HUDEP-2 (cell line): Measurements from ENCODE around the gene CD180.
A peak's percentile ranks its signal among the peaks of the same experiment; 100 is the strongest.

Experiments used
- DNase-seq, 76 experiments: peaks; one replicate each; lab custom pipeline; 2025; ENCODE audit not compliant: unreplicated experiment in 76 of 76; lab: John Stamatoyannopoulos, UW

The CD180 gene

DNA sequence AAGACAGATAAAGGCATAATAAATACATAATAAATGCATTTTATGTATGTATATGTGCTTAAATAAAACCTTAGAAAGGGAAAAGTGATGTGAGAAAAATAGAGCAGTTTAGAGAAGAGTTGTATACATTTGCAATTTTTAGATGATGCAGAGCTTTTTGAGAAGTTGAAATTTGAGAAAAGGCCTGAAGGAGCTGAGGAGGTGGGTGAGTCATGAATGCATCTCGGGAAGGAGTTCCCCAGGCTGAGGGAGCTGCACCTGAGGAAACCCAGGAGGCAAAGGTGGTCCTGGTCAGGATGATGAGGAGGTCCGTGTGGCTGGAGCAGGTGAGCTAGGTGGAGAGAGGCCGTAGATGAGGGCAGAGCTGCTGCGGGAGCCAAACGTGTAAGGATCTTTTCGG lies 17.4 kb upstream of the CD180 start:
- no peak for DNase-seq

GRCh38 chr5:67211926-67212325 lies 15.3 kb upstream of the CD180 start:
- no peak for DNase-seq

GRCh38 chr5:67209141-67209771 lies 12.7 kb upstream of the CD180 start:
- DNase-seq = peak in 53 of 76 experiments; percentile 1 to 68 (median 33)

DNA sequence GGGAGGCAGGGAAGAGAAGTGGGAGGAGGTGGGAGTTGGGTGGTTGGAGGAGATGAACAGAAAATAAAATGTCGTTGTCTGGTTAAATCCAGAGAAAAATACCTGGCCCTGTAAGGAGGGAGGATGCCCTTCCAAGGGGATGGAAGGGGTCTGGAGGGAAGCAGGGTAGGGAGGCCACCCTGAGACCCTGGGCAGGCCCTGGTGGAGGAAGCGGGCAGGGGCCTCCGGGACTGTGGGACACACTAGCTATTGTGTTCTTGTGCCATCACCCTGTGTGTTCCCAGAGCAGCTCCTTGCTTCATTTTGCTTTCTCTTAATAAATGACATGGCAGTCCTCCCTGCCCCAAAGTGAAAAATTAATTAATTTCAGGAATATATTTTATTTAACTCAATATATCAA lies 11.8 kb upstream of the CD180 start:
- DNase-seq = no peak

DNA sequence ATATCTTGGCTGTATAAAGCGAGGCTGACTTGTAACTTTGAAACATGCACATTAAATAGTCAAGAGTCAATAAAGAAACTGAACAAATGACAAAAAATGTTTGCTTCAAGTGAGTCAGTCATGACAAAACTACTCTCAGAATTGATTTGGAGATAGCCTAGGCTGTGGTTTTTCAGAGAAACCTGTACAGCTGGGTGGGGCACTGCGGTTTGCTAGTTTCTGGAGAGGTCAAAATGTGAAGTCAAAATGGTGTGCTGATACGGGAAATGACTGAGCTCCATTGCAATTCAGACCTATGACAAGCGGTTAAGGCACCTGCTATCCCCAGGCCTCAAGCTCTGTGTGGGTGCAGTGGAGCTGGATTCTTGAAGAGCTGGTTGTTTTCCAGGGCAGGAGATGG lies 10.3 kb upstream of the CD180 start:
- peak in 69 of 76 experiments; percentile 4 to 86 (median 49) for DNase-seq

DNA sequence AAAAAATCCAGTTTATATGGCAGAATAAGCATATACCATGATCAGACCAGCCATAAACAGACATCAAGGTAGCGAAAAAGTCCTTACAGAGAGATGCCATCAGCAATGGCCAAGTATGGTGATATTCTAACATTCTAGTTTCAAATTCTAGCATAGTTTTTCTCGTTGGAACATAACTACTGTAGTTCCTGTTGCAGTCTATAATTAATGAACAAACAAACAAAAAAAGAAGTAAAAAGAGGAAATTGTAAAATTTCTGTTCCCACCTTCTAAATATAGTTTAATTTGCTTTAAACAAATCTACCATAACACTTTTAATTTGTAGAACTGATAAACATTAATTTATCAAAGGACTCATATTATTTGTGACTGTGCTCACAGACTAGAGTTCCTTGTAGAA lies 9.9 kb upstream of the CD180 start:
- no peak for DNase-seq

GRCh38 chr5:67205981-67206380 lies 9.4 kb upstream of the CD180 start:
- no peak for DNase-seq

DNA sequence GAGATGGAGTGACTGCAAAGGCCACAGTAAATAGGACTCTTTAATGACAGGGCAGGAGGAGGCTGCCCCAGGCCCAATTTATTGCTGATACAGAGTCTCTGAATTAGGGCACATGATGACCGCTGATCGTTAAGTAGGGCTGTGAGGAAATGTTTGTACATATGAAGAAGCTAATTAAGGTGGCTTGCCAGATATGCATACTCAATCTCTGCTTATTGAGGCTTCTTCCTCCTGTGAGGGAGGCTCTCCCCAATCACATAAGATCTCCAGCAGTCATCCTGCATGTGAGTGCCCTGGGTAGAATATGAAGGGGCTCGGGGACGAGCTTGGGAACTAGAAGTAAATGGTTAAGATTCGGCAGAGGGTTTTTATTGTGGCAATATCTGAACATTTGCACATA lies 8.2 kb upstream of the CD180 start:
- DNase-seq = no peak

DNA sequence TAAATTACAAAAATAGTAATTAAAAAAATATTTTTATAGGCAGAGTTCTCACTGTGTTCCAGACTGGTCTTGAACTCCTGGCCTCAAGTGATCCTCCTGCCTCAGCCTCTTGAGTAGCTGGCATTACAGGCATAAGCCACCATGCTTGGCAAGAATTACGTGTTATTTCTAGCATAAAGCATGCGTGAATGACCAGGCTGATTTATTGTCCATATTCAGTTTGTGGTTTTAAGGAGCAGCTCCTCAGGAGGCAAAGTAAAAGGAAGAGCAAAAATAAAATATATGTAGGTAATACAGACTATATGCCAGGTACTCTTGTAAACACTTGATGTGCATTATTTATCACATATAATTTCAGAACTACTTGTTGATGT lies 7.1 kb upstream of the CD180 start:
- no peak for DNase-seq

- peak in 1 of 76 experiments; percentile 2 for DNase-seq
Observed at GRCh38 chr5:67202828-67203227, 6.2 kb upstream of the CD180 start.

GRCh38 chr5:67201897-67202549 lies 5.4 kb upstream of the CD180 start:
- DNase-seq = no peak

- no peak for DNase-seq
Observed at GRCh38 chr5:67200809-67201562, 4.4 kb upstream of the CD180 start.

DNA sequence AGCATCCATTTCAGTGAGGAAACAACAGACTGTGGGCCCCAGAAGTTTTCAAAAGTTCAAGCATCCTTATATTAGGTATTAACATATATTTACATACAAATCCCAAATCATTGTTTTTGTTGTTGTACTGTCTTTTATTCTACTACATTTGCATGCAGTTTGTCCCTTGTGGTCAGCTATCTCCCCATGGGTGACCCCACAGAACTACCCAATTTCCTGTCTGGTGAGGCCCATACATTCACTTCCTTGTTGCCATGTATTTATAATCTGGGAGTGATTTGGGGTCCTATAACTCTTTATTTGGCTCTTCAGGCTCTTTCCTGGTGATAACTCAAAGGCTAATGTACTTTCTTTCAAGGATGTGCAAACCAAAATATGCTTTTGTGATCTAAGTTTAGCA lies 3.3 kb upstream of the CD180 start:
- DNase-seq = no peak

- DNase-seq = no peak
Observed at GRCh38 chr5:67198917-67199316, 2.3 kb upstream of the CD180 start.

GRCh38 chr5:67197536-67197935 lies 937 bp upstream of the CD180 start:
- DNase-seq = no peak

DNA sequence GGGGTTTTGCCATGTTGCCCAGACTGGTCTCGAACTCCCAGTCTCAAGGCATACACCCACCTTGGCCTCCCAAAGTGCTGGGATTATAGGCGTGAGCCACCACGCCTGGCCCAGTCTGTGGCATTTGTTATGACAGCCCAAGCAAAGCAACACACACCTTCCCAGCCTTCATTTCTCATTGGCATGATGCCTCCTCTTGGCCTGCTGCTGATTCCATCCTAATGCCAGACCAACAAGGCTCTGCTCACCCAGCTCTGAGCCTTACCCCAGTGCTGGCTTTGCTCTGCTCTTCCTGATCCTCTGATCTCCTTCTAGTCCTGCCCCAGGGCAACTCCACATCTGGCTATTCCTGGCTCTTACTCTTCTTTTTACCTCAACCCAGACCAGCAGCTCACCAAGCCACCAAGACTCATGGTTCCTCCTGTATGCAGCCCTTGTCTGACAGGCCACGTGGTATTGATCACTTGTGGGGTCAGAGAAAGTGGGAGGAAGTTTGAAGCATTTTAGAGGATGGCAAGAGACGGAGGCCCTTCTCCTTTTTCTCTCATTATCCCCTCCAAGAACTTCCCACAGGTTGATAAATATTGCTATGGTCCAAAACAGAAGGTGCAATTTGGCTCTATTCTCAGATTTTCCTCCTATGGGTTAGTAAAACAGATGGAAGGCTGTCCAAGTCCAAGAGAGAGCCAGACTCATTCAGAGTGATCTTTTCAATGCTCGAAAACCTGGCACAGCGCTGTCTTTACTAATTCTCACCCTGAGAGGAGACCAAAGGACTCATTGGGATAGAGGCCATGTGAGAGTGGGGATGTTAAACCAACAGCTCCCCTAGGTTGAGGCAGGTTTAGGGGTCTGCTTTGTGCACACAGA lies 958 bp downstream of the CD180 start:
- DNase-seq = no peak

- no peak for DNase-seq
Observed at GRCh38 chr5:67194166-67194565, 2.4 kb downstream of the CD180 start.

- no peak for DNase-seq
Observed at GRCh38 chr5:67193439-67193807, 3.2 kb downstream of the CD180 start.

DNA sequence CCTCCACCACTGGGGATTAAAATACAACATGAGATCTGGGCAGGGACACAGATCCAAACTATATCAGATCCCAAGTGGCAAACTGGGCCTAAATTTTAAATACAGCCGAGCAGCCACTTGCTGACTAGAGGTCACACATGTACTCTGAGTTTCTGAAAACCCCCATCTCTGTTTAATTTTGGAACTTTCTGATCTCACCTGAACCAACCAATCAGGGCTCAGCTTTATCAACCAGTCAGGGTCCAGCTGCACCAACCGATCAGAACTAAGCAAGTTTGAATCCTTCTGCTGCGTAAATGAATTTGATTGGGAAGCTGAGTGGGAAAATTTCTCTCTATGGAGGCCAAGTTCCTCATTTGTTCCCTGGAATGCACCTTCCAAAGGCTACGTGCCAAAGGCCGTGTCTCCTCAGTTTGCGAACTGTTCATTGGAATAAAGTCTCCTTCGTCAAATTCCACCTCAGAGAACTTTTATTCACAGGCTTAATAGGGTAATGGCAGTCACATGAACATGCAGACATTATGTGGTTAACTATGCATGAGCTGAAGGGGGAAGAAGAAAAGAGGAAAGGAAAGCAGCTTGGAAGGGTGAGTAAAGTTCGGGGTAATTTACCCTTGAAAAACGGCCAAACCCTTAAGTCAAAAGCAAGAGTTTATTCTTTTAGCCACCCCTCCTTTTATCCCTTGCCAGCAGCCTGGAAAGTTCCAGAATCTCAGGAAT lies 3.7 kb downstream of the CD180 start:
- DNase-seq = no peak

- DNase-seq = no peak
Observed at GRCh38 chr5:67190861-67191260, 5.7 kb downstream of the CD180 start.

DNA sequence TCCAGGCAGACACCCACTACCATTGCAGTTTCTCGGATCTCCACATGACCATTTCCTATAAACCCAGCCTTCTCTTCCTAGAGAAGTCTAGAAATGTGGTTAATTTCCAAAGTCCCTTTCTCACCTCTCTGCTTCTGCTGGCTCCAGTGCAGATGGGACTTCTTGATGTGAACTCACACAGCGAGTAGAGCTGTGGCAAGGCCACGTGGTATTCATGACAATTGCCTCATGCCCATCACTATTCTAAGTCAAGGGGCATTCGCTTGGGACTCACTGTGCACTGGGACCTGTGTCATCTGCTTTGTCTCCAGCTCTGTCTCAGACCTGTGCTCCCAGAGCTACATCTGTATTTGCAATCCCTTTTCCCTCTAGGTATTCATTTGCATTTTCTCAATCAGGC lies 6.2 kb downstream of the CD180 start:
- DNase-seq = no peak
